ACHN (cell line): ENCODE measurements around the gene RACGAP1.

Experiments used
- DNase-seq: peaks from one replicate; pipeline ENCODE4 v3.0.0-alpha.2; 2015
- in situ Hi-C: cut with HindIII; loops from 2 replicates; pipeline ENCODE4 v1.10.0; 2017; ENCODE audit warnings: low sequenced_read_pairs, low pct_ligation_motif_present, low pct_unique_long_range_greater_than_20kb

The RACGAP1 gene

DNA sequence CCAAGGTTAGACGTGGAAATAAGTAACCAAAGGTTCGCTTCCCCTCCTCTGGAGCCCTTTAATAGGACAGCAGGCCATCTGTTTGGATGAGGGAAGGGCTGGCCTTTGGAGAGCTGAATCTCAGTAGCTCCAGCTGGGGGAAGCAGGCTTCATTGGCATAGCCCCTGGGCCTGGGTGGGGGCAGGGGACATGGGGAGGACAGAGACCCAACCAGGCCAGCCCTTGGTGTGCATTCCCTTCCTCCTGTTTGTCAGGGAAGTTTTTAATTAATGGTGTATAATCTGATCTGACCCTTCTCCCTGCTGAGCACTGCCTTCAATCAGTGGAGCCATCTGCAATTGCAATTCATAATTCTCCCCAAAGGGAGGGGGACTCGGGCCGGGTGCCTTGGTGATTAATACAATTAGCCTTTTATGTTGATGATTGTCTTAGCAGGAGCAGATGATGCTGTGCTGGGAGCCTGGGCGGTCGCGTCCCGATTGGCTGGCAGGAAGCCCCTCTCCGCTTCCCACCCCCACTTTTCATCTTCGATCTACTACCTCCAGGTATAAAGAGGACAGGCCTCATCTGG, 46.2 kb downstream of the RACGAP1 start:
- no peak for DNase-seq
- in situ Hi-C loops = no loop called here

DNA sequence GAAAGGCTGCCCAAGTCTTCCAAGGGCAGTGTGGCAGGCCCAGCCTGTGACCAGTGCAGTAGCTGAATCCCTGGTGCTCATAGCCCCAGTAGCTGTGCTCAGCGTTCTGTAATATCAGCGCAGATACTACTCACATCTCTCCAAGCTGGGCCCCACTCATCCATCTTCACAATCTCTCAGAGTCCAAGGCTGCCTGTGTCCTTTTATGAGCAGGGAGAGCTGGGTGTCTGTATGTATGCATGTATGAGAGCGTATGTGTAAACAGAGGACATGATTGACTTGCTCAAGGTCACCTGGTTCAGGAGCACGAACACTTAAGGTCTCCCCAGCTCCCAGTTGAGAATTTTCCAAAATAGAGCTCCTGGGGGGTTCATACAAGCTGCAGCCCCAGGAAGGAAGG, 47.2 kb downstream of the RACGAP1 start:
- in situ Hi-C loops = no loop called here
- no peak for DNase-seq

DNA sequence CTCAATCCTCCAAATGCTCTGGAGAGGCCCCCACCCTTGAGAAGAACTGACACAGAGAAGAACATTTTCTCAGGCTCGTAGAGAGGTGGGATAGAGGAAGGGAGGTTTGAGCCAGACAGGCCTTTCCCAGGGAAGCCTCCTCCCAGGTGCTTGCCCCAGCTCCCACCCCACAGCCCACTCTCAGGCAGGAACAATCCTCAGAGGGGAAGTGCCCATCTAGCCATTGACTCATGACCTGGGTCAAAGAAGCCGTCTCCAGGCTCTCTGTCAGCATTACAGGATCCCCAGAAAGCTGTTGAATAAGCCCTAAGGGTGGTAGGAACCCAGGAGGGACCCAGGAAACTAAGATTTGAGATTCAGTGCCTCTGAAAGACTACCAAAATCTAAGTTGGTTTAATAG, 48.7 kb downstream of the RACGAP1 start:
- in situ Hi-C loops = no loop called here
- DNase-seq = no peak

DNA sequence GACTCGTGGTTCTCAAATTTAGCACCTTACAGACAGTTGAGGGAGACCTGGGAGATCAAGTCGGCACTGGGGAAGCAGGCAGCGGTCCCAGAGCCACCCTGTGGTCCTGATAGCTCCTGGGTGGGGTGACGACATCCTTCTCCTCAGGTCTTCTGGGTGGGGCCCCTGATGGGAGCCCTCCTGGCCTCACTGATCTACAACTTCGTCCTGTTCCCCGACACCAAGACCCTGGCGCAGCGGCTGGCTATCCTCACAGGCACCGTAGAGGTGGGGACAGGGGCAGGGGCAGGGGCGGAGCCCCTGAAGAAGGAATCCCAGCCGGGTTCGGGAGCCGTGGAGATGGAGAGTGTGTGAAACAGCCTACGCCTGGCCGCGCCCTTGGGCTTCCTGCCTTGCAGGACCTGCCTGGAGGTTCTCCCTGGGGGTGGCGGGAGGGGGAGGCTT, 50.0 kb downstream of the RACGAP1 start:
- no peak for DNase-seq
- in situ Hi-C loops = no loop called here

DNA sequence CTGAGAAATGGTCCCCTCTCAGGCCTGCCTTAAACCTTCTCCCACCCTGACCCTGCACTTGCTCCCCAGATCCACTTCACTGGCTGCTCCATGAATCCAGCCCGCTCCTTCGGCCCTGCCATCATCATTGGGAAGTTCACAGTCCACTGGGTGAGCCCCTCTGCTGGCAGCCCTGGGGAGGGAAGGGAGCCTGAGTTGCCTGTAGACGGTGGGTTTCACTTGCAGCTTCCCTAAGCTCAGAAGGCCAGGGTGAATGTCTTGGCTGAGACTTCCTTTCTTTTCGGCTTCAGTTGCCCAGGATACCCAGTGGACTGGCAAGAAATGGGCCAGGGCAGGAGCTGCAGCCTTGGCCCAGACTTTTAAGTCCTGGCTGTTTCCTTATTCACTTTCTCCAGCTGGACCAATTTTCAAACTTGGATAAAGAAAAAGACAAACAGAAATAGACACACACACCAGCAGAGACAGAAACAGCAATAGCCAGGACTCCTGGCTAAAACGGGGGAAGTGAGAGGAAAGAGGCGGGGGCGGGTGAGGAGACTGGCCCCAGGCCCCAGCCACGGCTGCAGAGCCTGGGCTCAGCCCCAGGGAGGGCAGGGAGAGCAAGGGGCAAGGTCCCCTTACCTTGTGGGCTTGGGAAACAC, 50.5 kb downstream of the RACGAP1 start:
- in situ Hi-C loops = loop anchor here (25.0 kb wide), 1 partner anchor 88 kb away; the partner anchor contains the start of gene ASIC1
- DNase-seq = no peak

DNA sequence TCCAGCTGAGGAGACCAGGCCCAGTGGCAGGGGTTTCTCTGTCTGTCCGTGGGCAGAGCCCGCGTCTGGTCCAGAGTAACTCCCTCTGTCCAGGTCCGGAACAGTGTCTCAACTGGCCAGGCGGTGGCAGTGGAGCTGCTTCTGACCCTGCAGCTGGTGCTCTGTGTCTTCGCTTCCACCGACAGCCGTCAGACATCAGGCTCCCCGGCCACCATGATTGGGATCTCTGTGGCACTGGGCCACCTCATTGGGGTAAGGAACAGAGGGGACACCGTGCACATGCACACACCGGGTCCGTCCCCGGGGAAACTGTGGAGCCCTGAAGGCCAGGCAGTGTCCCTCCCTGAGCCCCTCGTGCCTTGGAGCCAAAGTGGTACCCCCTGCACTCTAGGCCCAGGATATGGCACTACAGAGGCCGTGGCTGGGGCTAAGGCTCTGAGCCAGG, 51.0 kb downstream of the RACGAP1 start:
- DNase-seq = peak; percentile 77
- in situ Hi-C loops = loop anchor here (25.0 kb wide), 1 partner anchor 88 kb away; the partner anchor contains the start of gene ASIC1

DNA sequence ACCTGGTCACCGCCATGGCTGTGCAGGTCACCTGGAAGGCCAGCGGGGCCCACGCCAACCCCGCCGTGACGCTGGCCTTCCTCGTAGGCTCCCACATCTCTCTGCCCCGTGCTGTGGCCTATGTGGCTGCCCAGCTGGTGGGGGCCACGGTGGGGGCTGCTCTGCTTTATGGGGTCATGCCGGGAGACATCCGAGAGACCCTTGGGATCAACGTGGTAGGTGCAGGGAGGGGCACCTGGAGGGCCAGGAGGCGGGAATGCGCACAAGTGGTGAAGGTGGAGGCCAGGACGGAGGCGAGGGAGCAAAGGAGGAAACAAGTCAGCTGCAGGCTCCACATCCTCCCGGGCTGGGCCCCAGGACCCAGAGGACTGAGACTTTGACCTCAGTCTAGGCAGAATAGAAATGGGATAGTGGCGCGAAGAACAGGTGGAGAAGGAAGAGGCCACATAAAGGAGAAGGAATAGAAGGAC, 51.9 kb downstream of the RACGAP1 start:
- DNase-seq = no peak
- in situ Hi-C loops = loop anchor here (25.0 kb wide), 1 partner anchor 89 kb away; the partner anchor contains the start of gene ASIC1

DNA sequence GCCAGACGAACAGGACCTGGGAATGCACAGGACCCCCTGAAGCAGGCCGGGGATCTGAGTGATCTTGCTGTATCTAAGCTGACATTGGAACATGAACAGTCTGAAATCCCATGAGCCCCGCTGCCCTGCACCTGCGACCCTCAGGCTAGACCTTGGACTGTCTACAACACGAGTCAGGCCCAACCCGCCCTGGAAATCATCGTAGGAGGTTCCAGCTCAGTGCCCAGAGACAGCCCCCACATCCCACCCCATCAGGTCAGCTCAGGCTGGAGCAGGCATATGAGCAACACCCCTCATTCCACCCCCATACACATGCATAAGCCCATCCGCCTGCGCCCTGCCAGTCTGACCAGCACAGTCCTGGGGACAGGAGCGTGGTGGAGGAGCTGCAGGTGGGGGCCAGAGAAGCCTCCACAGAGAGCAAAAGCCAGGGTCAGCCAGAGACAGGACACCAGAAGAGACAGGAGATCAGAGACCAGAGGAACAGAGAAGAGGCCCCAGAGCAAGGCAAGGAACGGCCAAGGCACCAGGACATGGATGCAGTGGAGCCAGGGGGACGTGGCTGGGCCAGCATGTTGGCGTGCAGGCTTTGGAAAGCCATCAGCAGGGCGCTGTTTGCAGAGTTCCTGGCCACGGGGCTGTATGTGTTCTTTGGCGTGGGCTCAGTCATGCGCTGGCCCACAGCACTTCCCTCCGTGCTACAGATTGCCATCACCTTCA, 52.5 kb downstream of the RACGAP1 start, which contains the start of gene AQP6:
TSS of gene AQP6 (plus strand) at position 307 of the 720 bp plus-strand sequence. CDS start at position 534, 227 bp downstream.
- no peak for DNase-seq
- in situ Hi-C loops = loop anchor here (25.0 kb wide), 1 partner anchor 90 kb away; the partner anchor contains the start of gene ASIC1

DNA sequence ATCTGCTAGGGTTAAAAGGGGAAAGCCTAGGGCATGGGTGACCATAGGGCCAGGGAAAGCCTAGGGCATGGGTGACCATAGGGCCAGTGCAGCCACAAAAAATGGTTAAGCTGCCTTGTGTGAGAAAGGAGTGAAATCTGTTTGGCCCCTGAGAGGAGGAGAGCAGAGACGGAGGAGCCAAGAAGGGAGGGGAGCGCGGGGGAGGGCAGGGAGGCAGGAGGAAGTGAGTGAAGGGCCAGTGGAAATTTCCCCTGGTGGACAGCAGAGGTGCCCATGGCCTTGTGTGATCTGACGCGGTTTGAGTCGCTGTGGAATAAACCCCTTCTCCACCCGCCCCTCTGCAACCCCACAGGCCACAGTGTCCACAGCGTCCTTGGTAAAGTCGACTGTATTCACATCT, 53.2 kb downstream of the RACGAP1 start:
- in situ Hi-C loops = loop anchor here (25.0 kb wide), 1 partner anchor 90 kb away; the partner anchor contains the start of gene ASIC1

DNA sequence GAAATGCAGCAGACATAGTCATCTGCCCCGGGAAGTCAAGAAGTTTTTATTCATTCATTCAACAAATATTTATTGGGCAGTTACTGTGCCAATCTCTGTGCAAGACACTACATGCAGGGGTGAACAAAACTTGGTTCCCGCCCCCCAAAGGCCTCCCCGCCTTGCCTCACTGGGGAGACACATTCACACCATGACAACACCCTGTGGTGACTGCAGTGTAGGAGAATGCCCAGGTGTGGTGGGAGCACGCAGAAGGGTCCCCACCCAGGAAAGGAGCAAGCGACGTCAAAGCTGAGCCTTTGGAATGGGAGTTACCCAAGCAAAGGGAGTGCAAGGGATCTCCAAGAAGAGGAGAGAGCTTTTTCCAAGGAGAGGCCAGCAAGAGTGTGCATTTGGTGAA, 54.2 kb downstream of the RACGAP1 start:
- no peak for DNase-seq
- in situ Hi-C loops = loop anchor here (25.0 kb wide), 1 partner anchor 91 kb away; the partner anchor contains the start of gene ASIC1

More for the DNA sequence above, 53.2 kb downstream of the RACGAP1 start:
- no peak for DNase-seq

DNA sequence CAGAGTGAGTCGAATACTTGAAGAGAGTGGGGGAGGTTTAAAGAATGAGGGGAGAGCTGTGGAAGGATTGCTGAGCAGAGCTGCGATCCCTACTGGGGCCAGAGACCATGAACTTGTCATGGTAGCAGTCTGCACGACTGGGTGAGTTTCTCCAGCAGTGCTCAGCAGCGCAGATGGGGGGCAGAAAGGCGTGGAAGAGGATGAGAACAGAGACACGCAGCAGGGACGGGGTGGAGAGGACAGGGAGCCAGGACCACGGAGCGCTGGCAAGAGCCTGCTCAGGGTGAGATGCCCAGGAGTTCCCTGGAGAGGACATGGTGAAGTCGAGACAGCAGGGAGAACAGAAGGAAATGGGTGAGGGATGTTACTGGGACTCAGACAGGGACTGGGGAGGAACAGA, 54.6 kb downstream of the RACGAP1 start:
- in situ Hi-C loops = loop anchor here (25.0 kb wide), 1 partner anchor 92 kb away; the partner anchor contains the start of gene ASIC1
- DNase-seq = no peak

DNA sequence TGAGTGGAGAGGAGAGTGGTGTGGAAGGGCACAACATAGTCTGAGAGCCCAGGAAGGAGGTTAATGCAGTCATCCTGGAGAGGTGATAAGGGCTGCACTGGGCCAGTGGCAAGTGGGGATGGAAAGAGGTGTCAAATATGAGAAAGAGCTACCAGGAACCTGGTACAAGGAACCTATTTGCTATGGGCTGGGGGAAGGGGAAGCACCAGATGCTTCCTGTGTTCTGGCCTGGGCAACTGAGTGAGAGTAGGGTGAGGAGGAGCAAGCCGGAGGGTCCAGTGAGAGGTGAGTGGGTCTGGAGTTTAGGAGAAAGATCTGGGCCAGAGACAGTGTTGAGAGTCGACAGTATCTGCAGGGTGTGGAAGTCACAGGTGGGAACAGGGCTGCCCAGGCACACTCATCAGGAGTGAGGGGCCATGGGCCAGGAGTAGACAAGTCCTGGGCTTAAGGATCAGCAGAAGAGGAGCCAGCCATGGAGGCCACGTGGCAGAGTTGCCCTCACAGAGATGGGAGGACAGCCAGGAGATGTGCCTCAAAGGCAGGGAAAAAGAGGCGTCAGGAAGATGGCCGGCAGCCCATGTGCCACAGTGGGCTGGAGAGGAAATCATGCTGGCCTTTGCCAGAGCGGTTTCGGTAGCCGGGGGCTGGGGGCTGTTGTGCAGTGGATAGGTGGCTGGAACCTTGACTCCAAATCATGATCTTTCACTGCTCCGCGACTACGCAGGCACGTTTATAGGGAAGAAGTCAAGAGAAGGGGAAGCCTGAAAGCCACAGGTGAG, 55.5 kb downstream of the RACGAP1 start:
- in situ Hi-C loops = loop anchor here (25.0 kb wide), 1 partner anchor 92 kb away; the partner anchor contains the start of gene ASIC1
- DNase-seq = no peak

DNA sequence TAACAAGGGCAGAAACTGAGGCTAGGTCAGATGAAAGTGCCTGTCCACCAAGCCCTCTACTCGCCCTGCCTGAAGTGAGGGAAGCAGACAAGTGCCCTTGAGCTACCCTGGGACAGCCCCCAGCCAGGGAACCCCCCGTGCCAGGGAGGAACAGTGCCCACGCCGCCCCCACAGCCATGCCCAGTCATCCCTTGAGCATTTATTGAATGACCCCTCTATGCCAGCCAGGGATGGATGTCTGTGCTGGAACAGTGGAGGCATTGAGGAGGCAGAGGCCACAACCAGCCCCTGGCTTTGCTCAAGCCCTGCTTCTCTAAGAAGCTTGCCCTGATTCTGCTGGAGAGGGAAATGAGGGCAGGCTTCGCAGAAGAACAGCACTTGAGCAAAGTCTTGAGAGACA, 56.3 kb downstream of the RACGAP1 start:
- in situ Hi-C loops = loop anchor here (25.0 kb wide), 1 partner anchor 93 kb away; the partner anchor contains the start of gene ASIC1
- DNase-seq = no peak

DNA sequence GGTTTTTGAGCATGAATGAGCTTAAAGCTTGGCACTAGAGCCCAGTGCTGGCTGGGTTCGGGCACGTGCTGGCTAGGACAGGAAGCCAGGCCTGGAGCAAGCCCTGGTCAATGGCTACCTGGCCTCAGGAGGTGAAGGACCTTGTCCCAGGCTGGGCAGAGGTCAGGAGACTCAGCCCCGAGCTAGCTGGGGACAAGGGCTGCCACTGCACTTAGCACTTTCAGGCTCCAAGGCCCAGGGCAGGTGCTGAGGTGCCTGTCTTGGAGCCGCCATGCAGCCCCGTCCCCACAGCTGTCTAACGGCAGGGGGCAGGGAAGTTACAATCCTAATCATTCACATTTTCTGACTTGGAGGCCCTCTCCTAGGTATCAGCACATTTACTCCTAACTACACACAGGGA, 56.8 kb downstream of the RACGAP1 start:
- no peak for DNase-seq
- in situ Hi-C loops = loop anchor here (25.0 kb wide), 1 partner anchor 94 kb away; the partner anchor contains the start of gene ASIC1

DNA sequence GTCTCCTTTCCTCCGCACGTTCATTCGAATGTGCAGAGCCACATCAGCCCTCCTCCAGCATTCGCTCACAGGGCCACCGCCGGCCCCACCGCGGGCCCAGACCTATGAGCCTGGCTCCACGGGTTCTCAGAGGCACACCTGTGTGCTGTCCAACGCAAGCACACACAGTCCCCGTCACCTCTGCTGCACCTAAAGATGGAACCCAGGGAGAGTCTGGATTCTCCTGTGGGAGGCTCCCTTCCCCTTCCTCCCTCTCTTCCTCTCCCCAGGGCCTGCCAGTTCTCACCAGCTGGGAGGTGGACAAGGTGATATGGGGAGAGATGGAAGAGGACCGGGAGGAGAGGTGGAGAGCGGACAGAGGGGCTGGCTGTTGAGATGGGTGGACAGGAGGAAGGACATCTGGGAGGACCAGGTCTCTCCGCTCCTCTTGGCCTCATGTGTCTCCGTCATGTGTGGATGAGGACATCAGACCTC, 57.5 kb downstream of the RACGAP1 start:
- DNase-seq = no peak
- in situ Hi-C loops = loop anchor here (25.0 kb wide), 1 partner anchor 94 kb away; the partner anchor contains the start of gene ASIC1

DNA sequence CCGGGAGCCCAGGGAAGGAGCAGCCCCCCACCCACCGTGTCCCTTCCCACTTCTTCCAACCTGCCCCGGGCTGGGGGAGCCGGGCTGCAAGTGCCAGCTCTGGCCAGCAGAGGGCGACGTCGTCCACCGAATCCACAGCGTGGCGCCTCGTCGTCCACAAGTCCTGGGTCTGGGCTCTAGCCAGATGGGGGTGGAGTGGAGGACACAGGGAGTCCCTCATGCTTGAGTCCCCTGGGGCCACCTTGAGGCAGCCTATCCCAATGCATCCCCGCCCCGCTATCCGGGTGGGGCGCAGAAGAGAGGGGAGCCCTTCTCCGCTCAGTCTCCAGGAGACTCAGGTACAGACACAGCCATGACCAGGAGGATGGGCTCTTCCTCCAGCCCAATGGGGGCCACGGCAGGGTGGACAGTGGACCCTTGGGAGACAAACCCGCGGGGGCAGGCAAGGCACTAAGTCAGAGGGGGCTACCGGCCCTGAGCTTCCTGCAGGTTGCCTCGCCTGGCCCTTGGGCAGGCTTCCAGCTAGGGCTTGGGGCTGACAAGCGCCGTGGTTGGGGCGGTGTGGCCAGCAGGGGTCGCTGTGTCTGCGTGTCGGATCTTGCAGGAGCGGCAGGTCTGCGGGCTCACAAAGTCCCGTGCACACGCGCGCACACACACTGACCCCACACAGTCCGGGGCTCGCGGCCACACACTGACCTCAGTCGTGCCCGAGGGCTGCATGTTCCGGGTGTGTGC, 58.1 kb downstream of the RACGAP1 start:
- peak; percentile 87 for DNase-seq
- in situ Hi-C loops = loop anchor here (25.0 kb wide), 1 partner anchor 95 kb away; the partner anchor contains the start of gene ASIC1

DNA sequence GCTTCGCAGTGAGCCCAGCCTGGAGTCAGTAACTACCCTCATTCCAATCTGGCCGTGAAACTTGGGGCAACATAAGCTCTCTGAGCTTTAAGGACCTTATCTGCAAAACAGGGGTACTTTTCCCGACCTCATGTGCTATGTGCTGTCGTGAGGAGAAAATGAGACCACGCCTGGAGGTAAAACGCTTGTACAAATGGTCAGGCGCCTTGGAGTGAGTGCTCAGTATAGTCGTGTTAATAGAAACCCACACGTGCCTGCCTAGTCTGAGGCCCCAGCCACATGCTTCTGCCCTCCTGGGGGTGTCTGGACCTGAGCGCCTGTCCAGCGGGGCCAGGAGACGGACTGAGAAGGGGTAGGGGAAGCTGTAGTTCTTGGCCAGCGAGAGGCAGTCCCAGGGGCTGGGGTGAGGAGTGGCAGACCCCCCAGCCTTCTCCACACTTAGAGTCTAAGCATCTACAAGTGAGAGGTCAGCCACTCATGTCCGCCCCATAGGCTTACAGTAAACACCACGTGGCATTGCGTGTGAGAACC, 58.7 kb downstream of the RACGAP1 start:
- in situ Hi-C loops = loop anchor here (25.0 kb wide), 1 partner anchor 96 kb away; the partner anchor contains the start of gene ASIC1
- no peak for DNase-seq
